Type B pancreatic cell (in vitro differentiated cells): ENCODE data around the gene GFI1B. TPM values are rescaled to one million over a fixed set of nuclear protein-coding genes. Genes with fewer than 3 reads are reported as not detected.
"Not testable (repeated sequence)": the region's sequence is repeated elsewhere in the genome, so short reads cannot be mapped to it uniquely, and the experiment has no call there.

Experiments
- DNase-seq: peaks from one replicate; pipeline ENCODE4 v3.0.0; 2021; ENCODE audit warnings: mixed read lengths; ENCODE audit not compliant: unreplicated experiment; ENCODE audit errors: extremely low spot score
- H3K27ac Mint-ChIP-seq: 2 replicates; pipeline ENCODE4 v1.8.0; 2021; ENCODE audit warnings: mild to moderate bottlenecking, mixed read lengths
- H3K27me3 Mint-ChIP-seq: 2 replicates; pipeline ENCODE4 v1.8.0; 2021; ENCODE audit warnings: mixed read lengths
- H3K36me3 Mint-ChIP-seq: 2 replicates; pipeline ENCODE4 v1.8.0; 2021; ENCODE audit warnings: mixed read lengths
- H3K4me1 Mint-ChIP-seq: one replicate; pipeline ENCODE4 v1.8.0; 2021; ENCODE audit warnings: mixed read lengths; ENCODE audit not compliant: unreplicated experiment
- H3K4me3 Mint-ChIP-seq: 2 replicates; pipeline ENCODE4 v1.8.0; 2021; ENCODE audit warnings: mild to moderate bottlenecking, mixed read lengths
- H3K9me3 Mint-ChIP-seq: 2 replicates; pipeline ENCODE4 v1.8.0; 2021; ENCODE audit warnings: mixed read lengths
- total RNA-seq: library from RNA; stranded (reverse); gene quantifications from 2 replicates; pipeline ENCODE4 v1.2.1, GENCODE V29; 2021; ENCODE audit warnings: low replicate concordance
- TF ChIP-seq, protein P1 (sequence below): fragments of 200-600 bp; sonication (generic); conservative IDR thresholded peaks from 2 replicates; pipeline ENCODE4 v1.5.0; 2021; ENCODE audit warnings: antibody characterized with exemption, mild to moderate bottlenecking

GFI1B gene
- total RNA-seq, 1 donor from 2014 or later: not detected

DNA sequence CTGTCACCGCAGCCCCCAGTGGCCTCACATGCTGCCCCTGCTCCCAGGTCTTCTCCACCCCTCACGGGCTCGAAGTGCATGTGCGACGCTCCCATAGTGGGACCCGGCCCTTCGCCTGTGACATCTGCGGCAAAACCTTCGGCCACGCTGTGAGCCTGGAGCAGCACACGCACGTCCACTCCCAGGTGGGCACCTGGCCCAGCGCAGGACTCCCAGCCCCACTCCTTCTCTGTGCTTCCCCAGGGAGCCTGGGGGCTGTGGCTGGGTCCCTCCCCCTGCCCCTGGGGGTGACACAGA is 10.5 kb downstream of the GFI1B start:
- Mint-ChIP-seq H3K4me1 (peaks cover 9% of the 10 kb centered on the region), H3K4me3 (no peak overlapping the region), H3K27ac (no peak overlapping the region), H3K27me3 (peaks cover 40% of the 10 kb centered on the region), H3K36me3 (no peaks in the 10 kb centered on the region), H3K9me3 (no peaks in the 10 kb centered on the region)
- TF ChIP-seq, protein P1, sequence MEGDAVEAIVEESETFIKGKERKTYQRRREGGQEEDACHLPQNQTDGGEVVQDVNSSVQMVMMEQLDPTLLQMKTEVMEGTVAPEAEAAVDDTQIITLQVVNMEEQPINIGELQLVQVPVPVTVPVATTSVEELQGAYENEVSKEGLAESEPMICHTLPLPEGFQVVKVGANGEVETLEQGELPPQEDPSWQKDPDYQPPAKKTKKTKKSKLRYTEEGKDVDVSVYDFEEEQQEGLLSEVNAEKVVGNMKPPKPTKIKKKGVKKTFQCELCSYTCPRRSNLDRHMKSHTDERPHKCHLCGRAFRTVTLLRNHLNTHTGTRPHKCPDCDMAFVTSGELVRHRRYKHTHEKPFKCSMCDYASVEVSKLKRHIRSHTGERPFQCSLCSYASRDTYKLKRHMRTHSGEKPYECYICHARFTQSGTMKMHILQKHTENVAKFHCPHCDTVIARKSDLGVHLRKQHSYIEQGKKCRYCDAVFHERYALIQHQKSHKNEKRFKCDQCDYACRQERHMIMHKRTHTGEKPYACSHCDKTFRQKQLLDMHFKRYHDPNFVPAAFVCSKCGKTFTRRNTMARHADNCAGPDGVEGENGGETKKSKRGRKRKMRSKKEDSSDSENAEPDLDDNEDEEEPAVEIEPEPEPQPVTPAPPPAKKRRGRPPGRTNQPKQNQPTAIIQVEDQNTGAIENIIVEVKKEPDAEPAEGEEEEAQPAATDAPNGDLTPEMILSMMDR: no peak
- no peak for DNase-seq

GRCh38 chr9:132989414-132989996 is 11.0 kb downstream of the GFI1B start:
- no peak overlapping the region for H3K27ac Mint-ChIP-seq
- TF ChIP-seq, protein P1: no peak
- H3K9me3 Mint-ChIP-seq: no peaks in the 10 kb centered on the region
- peaks cover 44% of the 10 kb centered on the region for H3K27me3 Mint-ChIP-seq
- H3K4me3 Mint-ChIP-seq: no peak overlapping the region
- H3K36me3 Mint-ChIP-seq: no peaks in the 10 kb centered on the region
- peaks cover 12% of the 10 kb centered on the region for H3K4me1 Mint-ChIP-seq
- DNase-seq: no peak

- not testable (repeated sequence) for H3K36me3 Mint-ChIP-seq
- peaks cover 47% of the 10 kb centered on the region for H3K27me3 Mint-ChIP-seq
Observed at GRCh38 chr9:132989998-132990557, 11.6 kb downstream of the GFI1B start.

GRCh38 chr9:132990781-132991180 is 12.3 kb downstream of the GFI1B start:
- Mint-ChIP-seq H3K4me1 (peaks cover 14% of the 10 kb centered on the region), H3K27ac (no peak overlapping the region), H3K27me3 (peaks cover 45% of the 10 kb centered on the region), H3K36me3 (no peaks in the 10 kb centered on the region), H3K4me3 (no peak overlapping the region), H3K9me3 (no peaks in the 10 kb centered on the region)
- DNase-seq: no peak
- TF ChIP-seq, protein P1: no peak

More at GRCh38 chr9:132989998-132990557, 11.6 kb downstream of the GFI1B start:
- not testable (repeated sequence) for H3K4me3 Mint-ChIP-seq, H3K9me3 Mint-ChIP-seq, DNase-seq, H3K27ac Mint-ChIP-seq
- H3K4me1 Mint-ChIP-seq: peaks cover 14% of the 10 kb centered on the region

- TF ChIP-seq, protein P1: no peak
- peaks cover 39% of the 10 kb centered on the region for H3K27me3 Mint-ChIP-seq
- no peak for DNase-seq
- H3K27ac Mint-ChIP-seq: no peak overlapping the region
- peaks cover 14% of the 10 kb centered on the region for H3K4me1 Mint-ChIP-seq
- no peaks in the 10 kb centered on the region for H3K9me3 Mint-ChIP-seq
- H3K36me3 Mint-ChIP-seq: no peaks in the 10 kb centered on the region
- H3K4me3 Mint-ChIP-seq: no peak overlapping the region
Observed at GRCh38 chr9:132991351-132992300, 13.1 kb downstream of the GFI1B start.

DNA sequence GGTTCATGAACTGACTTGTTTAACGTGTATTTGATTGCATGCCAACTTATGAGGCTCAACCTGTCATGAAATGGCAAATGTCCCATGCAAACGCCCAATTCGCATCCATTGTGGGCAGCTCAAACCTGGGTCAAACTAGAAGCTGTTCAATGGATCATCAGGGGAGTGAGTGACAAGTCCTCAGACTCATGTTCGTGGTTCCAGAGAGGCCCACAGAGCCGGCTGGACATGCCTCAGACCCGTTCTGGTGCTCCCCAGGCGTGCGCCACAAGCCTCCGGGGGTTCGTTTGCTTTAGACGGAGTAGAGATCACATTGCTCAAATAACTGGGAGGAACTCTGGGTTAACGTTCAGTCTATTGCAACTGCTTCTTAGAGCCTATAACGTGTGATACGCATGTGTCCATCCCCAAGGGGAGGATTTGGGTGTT is 15.0 kb downstream of the GFI1B start:
- Mint-ChIP-seq H3K27me3 (peaks cover 32% of the 10 kb centered on the region), H3K36me3 (no peaks in the 10 kb centered on the region), H3K27ac (no peak overlapping the region), H3K4me3 (no peak overlapping the region), H3K4me1 (peaks cover 14% of the 10 kb centered on the region), H3K9me3 (no peaks in the 10 kb centered on the region)
- no peak for DNase-seq
- TF ChIP-seq, protein P1: no peak
